Upper lobe of left lung (tissue), 6 donors: ENCODE measurements around the gene PSMA6. TPM values are rescaled to one million over a fixed set of nuclear protein-coding genes. Genes with fewer than 3 reads are reported as not detected.
A peak's percentile ranks its signal among the peaks of the same experiment; 100 is the strongest.
"Not testable (repeated sequence)": the region's sequence is repeated elsewhere in the genome, so short reads cannot be mapped to it uniquely, and the experiment has no call there.

Experiments used
- ATAC-seq, 2 donors: fragments of 200-7000 bp; cut with Tn5 transposase; one replicate each; pipeline ENCODE4 v1.9.1; 2022; ENCODE audit warnings: mild to moderate bottlenecking in 2 of 2, moderate library complexity in 2 of 2; ENCODE audit not compliant: low FRiP score in 2 of 2
- DNase-seq, 2 donors: peaks; one replicate each; pipeline ENCODE4 v3.0.0-alpha.2; 2019 to 2020
- H3K27ac ChIP-seq, 4 donors: fragments of 200-600 bp; sonication (generic); one replicate each; pipeline ENCODE4 v1.5.1; 2016 to 2019
- H3K27me3 ChIP-seq, 4 donors: fragments of 200-600 bp; sonication (generic); one replicate each; pipeline ENCODE4 v1.5.1; 2017 to 2019
- H3K36me3 ChIP-seq, 4 donors: fragments of 200-600 bp; sonication (generic); one replicate each; pipeline ENCODE4 v1.5.1; 2016 to 2019
- H3K4me1 ChIP-seq, 4 donors: fragments of 200-600 bp; sonication (generic); one replicate each; pipeline ENCODE4 v1.5.1; 2018 to 2019
- H3K4me3 ChIP-seq, 4 donors: fragments of 200-600 bp; sonication (generic); one replicate each; pipeline ENCODE4 v1.5.1; 2017 to 2019; ENCODE audit warnings: mild to moderate bottlenecking in 2 of 4, moderate library complexity in 1 of 4
- H3K9me3 ChIP-seq, 4 donors: fragments of 200-600 bp; sonication (generic); one replicate each; pipeline ENCODE4 v1.5.1; 2018 to 2019
- CTCF ChIP-seq, 6 experiments: fragments of 450-650 bp in 4 of 6; fragments of 200-600 bp in 2 of 6; sonication (generic) in 2 of 6; IDR thresholded peaks; one replicate each; pipeline ENCODE4 v1.5.1; 2016 to 2019; ENCODE audit warnings: antibody characterized with exemption in 6 of 6
- EP300 ChIP-seq, 4 donors: sonication (generic); formaldehyde crosslinking; IDR thresholded peaks; one replicate each; pipeline ENCODE4 v1.5.1; 2017; ENCODE audit warnings: antibody characterized with exemption in 4 of 4, control low read depth in 2 of 4
- POLR2A ChIP-seq, 4 donors: fragments of 450-650 bp; IDR thresholded peaks; one replicate each; pipeline ENCODE4 v1.5.1; 2016 to 2017; ENCODE audit warnings: antibody characterized with exemption in 4 of 4, mild to moderate bottlenecking in 2 of 4
- POLR2AphosphoS5 ChIP-seq, 2 donors: sonication (generic); formaldehyde crosslinking; IDR thresholded peaks; one replicate each; pipeline ENCODE4 v1.5.1; 2017; ENCODE audit warnings: antibody characterized with exemption in 2 of 2
- WGBS, 2 donors: methylation state at CpG; one replicate each; pipeline ENCODE4 v1.1.5; 2017 to 2018; 5-methylcytosine and 5-hydroxymethylcytosine counted together
- total RNA-seq, 6 donors: library from RNA; depleted of rRNA in 4 of 6; stranded (reverse); fragments of >200 nt in 4 of 6; gene quantifications; one replicate each; pipeline versions ENCODE4 v1.1.0 to v1.2.1, GENCODE V29; 2016 to 2021
- donor health status: DM: no; HTN: no; CAD: no; lungs with moderate emphysema.
- donor health status: DM: no; HTN: yes; CAD: no; lungs with severe emphysema.

PSMA6 gene
- total RNA-seq, 6 donors from 2014 or later = 63.9 to 213 (median 162) TPM

DNA sequence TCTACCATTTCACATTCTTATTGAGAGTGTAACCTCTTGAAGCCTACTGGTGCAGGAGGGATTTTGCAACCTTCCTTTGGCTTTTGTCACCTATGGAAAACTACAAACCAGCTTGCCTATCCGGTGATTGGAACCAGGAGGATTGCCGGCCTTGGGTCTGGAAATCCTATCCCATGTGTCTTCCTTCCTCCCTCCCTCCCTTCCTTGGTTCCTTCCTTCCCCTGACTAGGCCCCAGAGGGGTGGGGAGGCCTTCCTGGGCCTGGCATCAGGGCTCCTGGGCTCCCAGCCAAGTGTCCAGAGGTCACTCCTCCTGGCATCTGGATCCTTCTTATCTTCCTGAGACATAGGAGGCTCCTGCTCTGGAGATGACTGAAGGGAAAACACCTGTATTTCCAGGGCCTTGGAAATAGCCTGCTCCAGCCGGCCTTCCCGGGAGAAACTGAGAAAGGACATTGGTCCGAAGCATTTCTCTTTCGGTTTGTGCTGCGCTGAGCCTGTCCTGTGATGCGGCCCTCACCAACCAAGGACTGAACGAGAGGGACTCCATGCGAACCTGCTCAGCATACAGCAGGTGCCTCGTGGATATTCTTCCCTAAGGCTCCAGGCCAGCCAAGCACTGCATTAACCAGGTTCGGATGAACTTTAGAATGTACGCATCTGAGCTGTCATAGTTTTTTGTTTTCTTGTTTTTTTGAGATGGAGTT, 43.4 kb downstream of the PSMA6 start:
- Histone ChIP-seq H3K36me3 (no peaks in the 10 kb centered on the region), H3K9me3 (no peaks in the 10 kb centered on the region), H3K4me3 (peak overlapping the region in 1 of 4 donors; percentile 7), H3K27ac (peak overlapping the region; percentile 82 to 97 (median 88)), H3K27me3 (no peaks in the 10 kb centered on the region), H3K4me1 (peaks cover 86 to 91% (median 88%) of the 10 kb centered on the region in 4 donors)
- 48 to 65% methylated on average over 12 to 13 of the region's 13 CpGs for WGBS, 2 donors
- peak in 1 of 2 donors; percentile 73 for DNase-seq
- TF ChIP-seq POLR2AphosphoS5 (IDR thresholded peaks at IDR 0.05) (peak; percentile 45 to 74), POLR2A (IDR thresholded peaks at IDR 0.05) (no peak), EP300 (IDR thresholded peaks at IDR 0.05) (peak in 2 of 4 donors; percentile 9 to 77)
- ATAC-seq = no peak

- peak overlapping the region; percentile 82 to 97 (median 88) for H3K27ac ChIP-seq
- H3K4me1 ChIP-seq = peaks cover 92 to 97% (median 94%) of the 10 kb centered on the region in 4 donors
- not testable (repeated sequence) for DNase-seq, H3K27me3 ChIP-seq, H3K9me3 ChIP-seq, ATAC-seq, H3K36me3 ChIP-seq
- peak overlapping the region in 1 of 4 donors; percentile 7 for H3K4me3 ChIP-seq
- WGBS, 2 donors = 49 to 52% methylated on average over 3 of the region's 3 CpGs
Observed at GRCh38 chr14:35336171-35336493, 44.0 kb downstream of the PSMA6 start.

GRCh38 chr14:35336494-35337268, 44.5 kb downstream of the PSMA6 start:
- ATAC-seq = peak; percentile 91 to 93

DNA sequence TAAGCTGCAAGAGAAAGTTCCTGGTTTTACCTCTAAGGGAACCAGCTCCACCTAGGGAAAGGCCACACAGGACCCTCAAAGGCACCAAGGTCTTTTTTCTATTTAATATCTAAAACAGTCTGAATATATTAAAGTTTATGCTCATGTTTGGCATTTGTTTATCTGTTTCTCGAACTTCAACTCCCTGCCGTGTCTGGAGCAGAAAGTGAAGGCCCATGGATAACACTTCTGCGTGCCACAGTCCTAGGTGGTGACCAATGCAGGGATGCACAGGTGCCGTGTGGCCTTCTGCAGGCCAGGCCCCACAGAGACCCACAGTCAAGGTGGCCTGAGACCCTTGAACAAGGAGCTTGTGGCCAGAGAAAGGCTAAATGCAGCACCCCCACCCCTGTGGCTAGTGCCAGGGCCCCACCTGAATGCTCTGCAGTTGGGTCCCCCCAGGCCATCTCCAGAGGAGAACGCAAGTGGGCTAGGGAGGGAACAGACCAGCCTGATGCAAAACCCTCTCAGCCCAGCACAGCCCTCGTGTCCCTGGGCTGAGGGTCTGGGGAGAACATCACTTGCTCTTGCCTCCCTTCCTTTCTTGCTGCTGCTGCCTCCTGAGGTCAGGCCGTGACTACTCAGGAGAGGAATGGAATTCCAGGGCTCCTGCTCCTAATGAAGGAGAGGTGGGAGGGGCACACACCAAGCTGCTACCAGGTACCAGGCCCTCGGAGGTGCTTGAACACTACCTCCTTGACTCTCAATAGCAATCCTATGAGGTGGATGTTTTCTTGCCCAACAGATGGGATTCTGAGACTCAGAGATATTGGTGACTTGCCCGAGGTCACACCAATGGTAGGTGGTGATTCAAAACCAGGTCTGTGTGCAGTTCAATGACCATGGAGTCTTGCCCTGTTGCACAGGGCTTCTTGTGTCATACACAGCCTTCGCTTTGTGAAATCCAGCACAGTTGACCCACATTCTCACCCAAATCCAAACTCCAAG, 45.4 kb downstream of the PSMA6 start:
- peaks cover 93 to 98% (median 96%) of the 10 kb centered on the region in 4 donors for H3K4me1 ChIP-seq
- no peak overlapping the region for H3K4me3 ChIP-seq
- H3K9me3 ChIP-seq = no peaks in the 10 kb centered on the region
- no peaks in the 10 kb centered on the region for H3K36me3 ChIP-seq
- DNase-seq (peak; percentile 51 to 91), ATAC-seq (peak in 1 of 2 donors; percentile 2)
- peak; percentile 31 to 45 for TF ChIP-seq POLR2AphosphoS5 (IDR thresholded peaks at IDR 0.05)
- TF ChIP-seq CTCF (IDR thresholded peaks at IDR 0.05) = peak in 1 of 6 experiments; percentile 4
- peak in 1 of 4 donors; percentile 76 for TF ChIP-seq EP300 (IDR thresholded peaks at IDR 0.05)
- peak in 2 of 4 donors; percentile 13 to 39 for TF ChIP-seq POLR2A (IDR thresholded peaks at IDR 0.05)
- peak overlapping the region; percentile 82 to 97 (median 88) for H3K27ac ChIP-seq
- 72 to 77% methylated on average over 7 to 10 of the region's 10 CpGs for WGBS, 2 donors
- H3K27me3 ChIP-seq = no peaks in the 10 kb centered on the region

More at GRCh38 chr14:35336494-35337268, 44.5 kb downstream of the PSMA6 start:
- TF ChIP-seq POLR2AphosphoS5 (IDR thresholded peaks at IDR 0.05) (peak; percentile 94 to 97), EP300 (IDR thresholded peaks at IDR 0.05) (peak; percentile 38 to 98 (median 51)), POLR2A (IDR thresholded peaks at IDR 0.05) (peak in 2 of 4 donors; percentile 48 to 74), CTCF (IDR thresholded peaks at IDR 0.05) (peak in 2 of 6 experiments; percentile 7 to 11)
- Histone ChIP-seq H3K36me3 (no peaks in the 10 kb centered on the region), H3K9me3 (no peaks in the 10 kb centered on the region), H3K4me3 (peak overlapping the region in 1 of 4 donors; percentile 7), H3K27ac (peak overlapping the region; percentile 82 to 97 (median 88)), H3K4me1 (peaks cover 93 to 98% (median 96%) of the 10 kb centered on the region in 4 donors), H3K27me3 (no peaks in the 10 kb centered on the region)
- WGBS, 2 donors = 20 to 37% methylated on average over 13 to 27 of the region's 28 CpGs
- peak; percentile 92 to 98 for DNase-seq

DNA sequence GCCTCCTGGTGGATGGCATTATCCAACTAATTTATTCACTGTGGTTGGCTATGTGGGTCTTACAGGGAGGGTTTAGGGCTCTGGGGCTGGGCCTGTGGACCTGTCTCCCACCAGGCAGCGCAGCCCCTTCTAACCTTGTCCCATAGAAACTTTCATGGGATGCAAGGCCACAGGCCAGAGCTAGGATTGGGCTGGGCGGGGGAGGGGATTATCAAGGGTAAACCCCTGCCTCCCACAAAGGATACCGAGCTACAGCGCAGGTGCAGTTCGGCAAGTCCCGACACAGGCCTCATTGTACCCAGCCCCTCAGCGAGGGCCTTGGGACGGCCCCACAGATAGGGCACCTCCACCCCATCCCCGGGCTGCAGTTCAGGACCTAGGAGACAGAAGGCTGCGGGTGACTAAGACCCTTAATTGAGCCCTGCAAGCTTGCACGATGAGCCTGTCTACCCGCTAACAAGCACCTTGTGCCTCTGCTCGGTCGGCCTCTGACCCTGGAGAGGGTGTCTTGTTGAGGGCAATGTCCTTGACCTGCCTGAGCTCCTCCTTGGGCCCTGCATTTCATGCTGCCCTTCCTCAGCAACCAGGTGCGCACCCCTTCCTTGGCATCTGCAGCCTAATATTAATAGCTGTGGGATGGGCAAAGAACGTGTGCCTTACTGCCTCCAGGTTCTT, 46.7 kb downstream of the PSMA6 start:
- Histone ChIP-seq H3K27me3 (no peaks in the 10 kb centered on the region), H3K4me3 (no peak overlapping the region), H3K27ac (peak overlapping the region; percentile 82 to 97 (median 88)), H3K4me1 (peaks cover 91 to 96% (median 94%) of the 10 kb centered on the region in 4 donors), H3K9me3 (no peaks in the 10 kb centered on the region), H3K36me3 (no peaks in the 10 kb centered on the region)
- TF ChIP-seq EP300 (IDR thresholded peaks at IDR 0.05) (no peak), POLR2AphosphoS5 (IDR thresholded peaks at IDR 0.05) (no peak)
- DNase-seq (no peak), ATAC-seq (no peak)
- WGBS, 2 donors = 87 to 96% methylated on average over 10 to 15 of the region's 16 CpGs
